ENCODE data around the gene PRUNE2. TPM values are rescaled to one million over a fixed set of nuclear protein-coding genes. Genes with fewer than 3 reads are reported as not detected.

PRUNE2 gene
- total and polyA plus RNA-seq, 2 of the 13 experiments (the other 11 are each of a cell fraction or from before 2014, with no cell fraction given), result 0.02 TPM; not detected in 1

- peaks cover 1% of the 10 kb centered on the region; the same call in 1 of the 2 replicates for H3K9me3 ChIP-seq (ENCODE audit: low read length)
- no peak overlapping the region for H3K9ac ChIP-seq (ENCODE audit: insufficient read depth, low read depth, low read length)
- DNase-seq (ENCODE audit: low spot score), result no peak
- in situ Hi-C loops (cut with HindIII; ENCODE audit: extremely low pct_ligation_motif_present, low pct_unique_long_range_greater_than_20kb) (no loop called here), intact Hi-C loops (cut with micrococcal nuclease; ENCODE audit: unreplicated experiment) (no loop called here)
- no peaks in the 10 kb centered on the region for H3K79me2 ChIP-seq (ENCODE audit: insufficient read depth, low read length)
- H3K4me3 ChIP-seq (replicated peaks in 1 of 3; ENCODE audit: insufficient read depth in 1 of 3, low read depth in 2 of 3, low read length in 3 of 3), result no peak overlapping the region
- no peaks in the 10 kb centered on the region for H3K4me1 ChIP-seq (ENCODE audit: insufficient read depth, low read length)
- no peaks in the 10 kb centered on the region for H4K20me1 ChIP-seq (ENCODE audit: insufficient read depth, low read length)
- FAIRE-seq, result no peak
- no peak overlapping the region for H3K4me2 ChIP-seq (ENCODE audit: low read depth, low read length)
- WGBS (ENCODE audit: low lambda C conversion rate), result 0% methylated on average over 3 of the region's 3 CpGs
- BruUV-seq (replicated peaks), result no TSS peak
- CTCF ChIA-PET (ENCODE audit: low intra/inter-chr PET ratio, low total read pairs), result no interaction called here
- no peak overlapping the region for H3K27ac ChIP-seq (ENCODE audit: extremely low read length, insufficient read depth, low read length)
- POLR2A ChIA-PET, result no interaction called here
- peaks cover 0 to 8% of the 10 kb centered on the region in 2 experiments; a peak in 2 of 5 replicates for H3K27me3 ChIP-seq (ENCODE audit: control insufficient read depth in 1 of 2, insufficient read depth in 2 of 2, low read length in 2 of 2)
- H2AFZ ChIP-seq (ENCODE audit: low read length), result no peak overlapping the region
- no peaks in the 10 kb centered on the region for H3K36me3 ChIP-seq (replicated peaks in 1 of 2; ENCODE audit: control insufficient read depth in 1 of 2, insufficient read depth in 2 of 2, low read length in 2 of 2)
- no peak for ATAC-seq
- no peak for TF ChIP-seq ZNF777 (CRISPR knock-in tag; IDR thresholded peaks at IDR 0.05)
- no peak for TF ChIP-seq ZNF562 (CRISPR knock-in tag; IDR thresholded peaks at IDR 0.05; ENCODE audit: borderline replicate concordance)
- TF ChIP-seq MYPOP (CRISPR knock-in tag; IDR thresholded peaks at IDR 0.05), result no peak
- TF ChIP-seq MAFF (IDR thresholded peaks at IDR 0.05; ENCODE audit: low read depth, low read length), result no peak
- no peak for TF ChIP-seq RAD51 (IDR thresholded peaks at IDR 0.05; ENCODE audit: borderline replicate concordance)
- TF ChIP-seq, protein P1, sequence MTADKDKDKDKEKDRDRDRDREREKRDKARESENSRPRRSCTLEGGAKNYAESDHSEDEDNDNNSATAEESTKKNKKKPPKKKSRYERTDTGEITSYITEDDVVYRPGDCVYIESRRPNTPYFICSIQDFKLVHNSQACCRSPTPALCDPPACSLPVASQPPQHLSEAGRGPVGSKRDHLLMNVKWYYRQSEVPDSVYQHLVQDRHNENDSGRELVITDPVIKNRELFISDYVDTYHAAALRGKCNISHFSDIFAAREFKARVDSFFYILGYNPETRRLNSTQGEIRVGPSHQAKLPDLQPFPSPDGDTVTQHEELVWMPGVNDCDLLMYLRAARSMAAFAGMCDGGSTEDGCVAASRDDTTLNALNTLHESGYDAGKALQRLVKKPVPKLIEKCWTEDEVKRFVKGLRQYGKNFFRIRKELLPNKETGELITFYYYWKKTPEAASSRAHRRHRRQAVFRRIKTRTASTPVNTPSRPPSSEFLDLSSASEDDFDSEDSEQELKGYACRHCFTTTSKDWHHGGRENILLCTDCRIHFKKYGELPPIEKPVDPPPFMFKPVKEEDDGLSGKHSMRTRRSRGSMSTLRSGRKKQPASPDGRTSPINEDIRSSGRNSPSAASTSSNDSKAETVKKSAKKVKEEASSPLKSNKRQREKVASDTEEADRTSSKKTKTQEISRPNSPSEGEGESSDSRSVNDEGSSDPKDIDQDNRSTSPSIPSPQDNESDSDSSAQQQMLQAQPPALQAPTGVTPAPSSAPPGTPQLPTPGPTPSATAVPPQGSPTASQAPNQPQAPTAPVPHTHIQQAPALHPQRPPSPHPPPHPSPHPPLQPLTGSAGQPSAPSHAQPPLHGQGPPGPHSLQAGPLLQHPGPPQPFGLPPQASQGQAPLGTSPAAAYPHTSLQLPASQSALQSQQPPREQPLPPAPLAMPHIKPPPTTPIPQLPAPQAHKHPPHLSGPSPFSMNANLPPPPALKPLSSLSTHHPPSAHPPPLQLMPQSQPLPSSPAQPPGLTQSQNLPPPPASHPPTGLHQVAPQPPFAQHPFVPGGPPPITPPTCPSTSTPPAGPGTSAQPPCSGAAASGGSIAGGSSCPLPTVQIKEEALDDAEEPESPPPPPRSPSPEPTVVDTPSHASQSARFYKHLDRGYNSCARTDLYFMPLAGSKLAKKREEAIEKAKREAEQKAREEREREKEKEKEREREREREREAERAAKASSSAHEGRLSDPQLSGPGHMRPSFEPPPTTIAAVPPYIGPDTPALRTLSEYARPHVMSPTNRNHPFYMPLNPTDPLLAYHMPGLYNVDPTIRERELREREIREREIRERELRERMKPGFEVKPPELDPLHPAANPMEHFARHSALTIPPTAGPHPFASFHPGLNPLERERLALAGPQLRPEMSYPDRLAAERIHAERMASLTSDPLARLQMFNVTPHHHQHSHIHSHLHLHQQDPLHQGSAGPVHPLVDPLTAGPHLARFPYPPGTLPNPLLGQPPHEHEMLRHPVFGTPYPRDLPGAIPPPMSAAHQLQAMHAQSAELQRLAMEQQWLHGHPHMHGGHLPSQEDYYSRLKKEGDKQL (CRISPR knock-in tag; IDR thresholded peaks at IDR 0.05; ENCODE audit: low read depth), result no peak
- no peak for TF ChIP-seq ZNF580 (CRISPR knock-in tag; IDR thresholded peaks at IDR 0.05; ENCODE audit: borderline replicate concordance, low read depth)
- TF ChIP-seq NFE2L1 (CRISPR knock-in tag; IDR thresholded peaks at IDR 0.05; ENCODE audit: borderline replicate concordance), result no peak
- no peak for TF ChIP-seq ZNF747 (CRISPR knock-in tag; IDR thresholded peaks at IDR 0.05; ENCODE audit: borderline replicate concordance)
- TF ChIP-seq ZNF616 (CRISPR knock-in tag; IDR thresholded peaks at IDR 0.05; ENCODE audit: low read depth), result no peak
- no peak for TF ChIP-seq ZNF432 (CRISPR knock-in tag; IDR thresholded peaks at IDR 0.05; ENCODE audit: borderline replicate concordance)
- TF ChIP-seq ATF1 (CRISPR knock-in tag; IDR thresholded peaks at IDR 0.05), result no peak
- no peak for TF ChIP-seq ZNF343 (CRISPR knock-in tag; IDR thresholded peaks at IDR 0.05)
- no peak for TF ChIP-seq NFKB2 (CRISPR knock-in tag; IDR thresholded peaks at IDR 0.05; ENCODE audit: borderline replicate concordance)
- no peak for TF ChIP-seq ZNF629 (CRISPR knock-in tag; conservative IDR thresholded peaks at IDR 0.05)
- TF ChIP-seq ZNF550 (CRISPR knock-in tag; IDR thresholded peaks at IDR 0.05; ENCODE audit: borderline replicate concordance), result no peak
- no peak for TF ChIP-seq ZNF329 (CRISPR knock-in tag; IDR thresholded peaks at IDR 0.05; ENCODE audit: low read depth)
- no peak for TF ChIP-seq ZNF496 (CRISPR knock-in tag; IDR thresholded peaks at IDR 0.05; ENCODE audit: insufficient replicate concordance)
- no peak for TF ChIP-seq GTF3A (CRISPR knock-in tag; conservative IDR thresholded peaks at IDR 0.05)
Measured at GRCh38 chr9:76737154-76737902, 168.6 kb downstream of the PRUNE2 start.

All from HepG2 (cell line).